Measurements from ENCODE around the gene BATF. TPM values are rescaled to one million over a fixed set of nuclear protein-coding genes. Genes with fewer than 3 reads are reported as not detected.

BATF gene
- total and polyA plus RNA-seq, 2 experiments from 2014 or later, result not detected

DNA sequence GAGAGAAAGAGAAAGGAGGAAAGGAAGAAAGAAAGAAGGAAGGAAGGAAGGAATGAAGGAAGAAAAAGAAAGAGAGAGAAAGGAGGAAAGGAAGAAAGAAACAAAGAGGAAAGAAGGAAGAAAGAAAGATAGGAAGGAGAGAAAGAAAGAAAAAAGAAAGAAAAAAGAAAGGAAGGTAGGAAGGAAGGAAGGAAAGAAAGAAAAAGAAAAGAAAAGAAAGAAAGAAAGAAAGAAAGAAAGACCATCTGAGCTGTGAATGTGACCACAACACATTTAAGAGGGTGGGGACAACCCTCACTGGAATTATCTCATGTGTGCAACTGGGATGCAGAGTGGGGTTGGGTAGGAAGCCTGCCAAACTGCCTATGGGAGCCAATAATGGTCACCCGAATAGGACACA is 36.0 kb upstream of the BATF start:
- no peak overlapping the region; the same call in 2 of the 3 replicates for H3K4me3 Mint-ChIP-seq
- H3F3A ChIP-seq (replicated peaks; ENCODE audit: low read depth), result no peaks in the 10 kb centered on the region
- H3K36me3 ChIP-seq (ENCODE audit: insufficient read depth), result no peaks in the 10 kb centered on the region
- H3K9me2 ChIP-seq (ENCODE audit: insufficient read depth), result no peaks in the 10 kb centered on the region; the same call in 1 of the 2 replicates
- H3K9me3 Mint-ChIP-seq, result peaks cover 4% of the 10 kb centered on the region; the same call in 2 of the 3 replicates
- no peak overlapping the region for H3K4me2 ChIP-seq
- no peaks in the 10 kb centered on the region for H3K4me1 Mint-ChIP-seq
- H3K4me1 ChIP-seq (ENCODE audit: insufficient read depth), result no peaks in the 10 kb centered on the region
- H3K36me3 Mint-ChIP-seq (ENCODE audit: low read depth), result peaks cover 1% of the 10 kb centered on the region; the same call in 1 of the 3 replicates
- no peak overlapping the region for H2AFZ ChIP-seq
- H3K27ac Mint-ChIP-seq, result no peak overlapping the region
- no peaks in the 10 kb centered on the region for H3K27me3 ChIP-seq (ENCODE audit: insufficient read depth)
- no peaks in the 10 kb centered on the region for H3K79me2 ChIP-seq (replicated peaks; ENCODE audit: insufficient read depth)
- no peak for TF ChIP-seq EZH2 (IDR thresholded peaks at IDR 0.05; ENCODE audit: low read depth, unreplicated experiment)
- TF ChIP-seq, protein P1, sequence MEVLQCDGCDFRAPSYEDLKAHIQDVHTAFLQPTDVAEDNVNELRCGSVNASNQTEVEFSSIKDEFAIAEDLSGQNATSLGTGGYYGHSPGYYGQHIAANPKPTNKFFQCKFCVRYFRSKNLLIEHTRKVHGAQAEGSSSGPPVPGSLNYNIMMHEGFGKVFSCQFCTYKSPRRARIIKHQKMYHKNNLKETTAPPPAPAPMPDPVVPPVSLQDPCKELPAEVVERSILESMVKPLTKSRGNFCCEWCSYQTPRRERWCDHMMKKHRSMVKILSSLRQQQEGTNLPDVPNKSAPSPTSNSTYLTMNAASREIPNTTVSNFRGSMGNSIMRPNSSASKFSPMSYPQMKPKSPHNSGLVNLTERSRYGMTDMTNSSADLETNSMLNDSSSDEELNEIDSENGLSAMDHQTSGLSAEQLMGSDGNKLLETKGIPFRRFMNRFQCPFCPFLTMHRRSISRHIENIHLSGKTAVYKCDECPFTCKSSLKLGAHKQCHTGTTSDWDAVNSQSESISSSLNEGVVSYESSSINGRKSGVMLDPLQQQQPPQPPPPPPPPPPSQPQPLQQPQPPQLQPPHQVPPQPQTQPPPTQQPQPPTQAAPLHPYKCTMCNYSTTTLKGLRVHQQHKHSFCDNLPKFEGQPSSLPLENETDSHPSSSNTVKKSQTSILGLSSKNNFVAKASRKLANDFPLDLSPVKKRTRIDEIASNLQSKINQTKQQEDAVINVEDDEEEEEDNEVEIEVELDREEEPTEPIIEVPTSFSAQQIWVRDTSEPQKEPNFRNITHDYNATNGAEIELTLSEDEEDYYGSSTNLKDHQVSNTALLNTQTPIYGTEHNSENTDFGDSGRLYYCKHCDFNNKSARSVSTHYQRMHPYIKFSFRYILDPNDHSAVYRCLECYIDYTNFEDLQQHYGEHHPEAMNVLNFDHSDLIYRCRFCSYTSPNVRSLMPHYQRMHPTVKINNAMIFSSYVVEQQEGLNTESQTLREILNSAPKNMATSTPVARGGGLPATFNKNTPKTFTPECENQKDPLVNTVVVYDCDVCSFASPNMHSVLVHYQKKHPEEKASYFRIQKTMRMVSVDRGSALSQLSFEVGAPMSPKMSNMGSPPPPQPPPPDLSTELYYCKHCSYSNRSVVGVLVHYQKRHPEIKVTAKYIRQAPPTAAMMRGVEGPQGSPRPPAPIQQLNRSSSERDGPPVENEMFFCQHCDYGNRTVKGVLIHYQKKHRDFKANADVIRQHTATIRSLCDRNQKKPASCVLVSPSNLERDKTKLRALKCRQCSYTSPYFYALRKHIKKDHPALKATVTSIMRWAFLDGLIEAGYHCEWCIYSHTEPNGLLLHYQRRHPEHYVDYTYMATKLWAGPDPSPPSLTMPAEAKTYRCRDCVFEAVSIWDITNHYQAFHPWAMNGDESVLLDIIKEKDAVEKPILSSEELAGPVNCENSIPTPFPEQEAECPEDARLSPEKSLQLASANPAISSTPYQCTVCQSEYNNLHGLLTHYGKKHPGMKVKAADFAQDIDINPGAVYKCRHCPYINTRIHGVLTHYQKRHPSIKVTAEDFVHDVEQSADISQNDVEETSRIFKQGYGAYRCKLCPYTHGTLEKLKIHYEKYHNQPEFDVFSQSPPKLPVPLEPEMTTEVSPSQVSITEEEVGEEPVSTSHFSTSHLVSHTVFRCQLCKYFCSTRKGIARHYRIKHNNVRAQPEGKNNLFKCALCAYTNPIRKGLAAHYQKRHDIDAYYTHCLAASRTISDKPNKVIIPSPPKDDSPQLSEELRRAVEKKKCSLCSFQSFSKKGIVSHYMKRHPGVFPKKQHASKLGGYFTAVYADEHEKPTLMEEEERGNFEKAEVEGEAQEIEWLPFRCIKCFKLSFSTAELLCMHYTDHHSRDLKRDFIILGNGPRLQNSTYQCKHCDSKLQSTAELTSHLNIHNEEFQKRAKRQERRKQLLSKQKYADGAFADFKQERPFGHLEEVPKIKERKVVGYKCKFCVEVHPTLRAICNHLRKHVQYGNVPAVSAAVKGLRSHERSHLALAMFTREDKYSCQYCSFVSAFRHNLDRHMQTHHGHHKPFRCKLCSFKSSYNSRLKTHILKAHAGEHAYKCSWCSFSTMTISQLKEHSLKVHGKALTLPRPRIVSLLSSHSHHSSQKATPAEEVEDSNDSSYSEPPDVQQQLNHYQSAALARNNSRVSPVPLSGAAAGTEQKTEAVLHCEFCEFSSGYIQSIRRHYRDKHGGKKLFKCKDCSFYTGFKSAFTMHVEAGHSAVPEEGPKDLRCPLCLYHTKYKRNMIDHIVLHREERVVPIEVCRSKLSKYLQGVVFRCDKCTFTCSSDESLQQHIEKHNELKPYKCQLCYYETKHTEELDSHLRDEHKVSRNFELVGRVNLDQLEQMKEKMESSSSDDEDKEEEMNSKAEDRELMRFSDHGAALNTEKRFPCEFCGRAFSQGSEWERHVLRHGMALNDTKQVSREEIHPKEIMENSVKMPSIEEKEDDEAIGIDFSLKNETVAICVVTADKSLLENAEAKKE (CRISPR knock-in tag; IDR thresholded peaks at IDR 0.05), result no peak
- no peak for TF ChIP-seq EZH2phosphoT487 (IDR thresholded peaks at IDR 0.05; ENCODE audit: unreplicated experiment)
- DNase-seq (ENCODE audit: low spot score) (no peak), ATAC-seq (no peak)
- no peak overlapping the region for H3K4me3 ChIP-seq
- no peak overlapping the region for H3K27ac ChIP-seq (ENCODE audit: low read depth)
- H4K20me1 ChIP-seq (replicated peaks; ENCODE audit: insufficient read depth), result no peaks in the 10 kb centered on the region
- H3K27me3 Mint-ChIP-seq (ENCODE audit: insufficient read depth, low read depth, poor library complexity), result peaks cover 4% of the 10 kb centered on the region

DNA sequence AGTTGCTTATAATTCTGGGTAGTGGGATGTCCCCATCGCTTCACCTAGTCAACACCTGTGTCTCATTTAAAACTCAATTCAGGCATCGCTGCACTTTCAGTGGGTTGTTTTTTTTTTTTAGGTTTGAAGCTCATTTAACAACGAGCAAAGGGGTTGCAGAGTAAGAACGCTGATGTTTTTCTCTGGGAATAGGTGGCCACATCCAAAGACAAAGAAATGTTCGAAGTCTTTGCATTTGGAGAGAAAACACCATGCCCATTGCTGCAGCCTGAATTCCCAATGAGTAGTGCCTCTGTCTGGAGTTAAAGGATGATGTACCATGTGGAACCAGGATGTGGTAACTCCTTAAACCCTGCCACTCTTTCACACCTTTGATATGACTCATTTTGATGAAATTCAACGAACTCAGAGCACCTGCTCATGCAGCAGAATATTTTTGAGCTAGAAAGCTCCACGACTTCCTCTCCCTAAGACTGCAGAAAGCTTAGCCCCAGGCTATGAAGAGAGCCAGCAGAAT is 35.1 kb upstream of the BATF start:
- Mint-ChIP-seq H3K27ac (no peak overlapping the region), H3K4me1 (no peaks in the 10 kb centered on the region), H3K36me3 (ENCODE audit: low read depth) (no peaks in the 10 kb centered on the region), H3K4me3 (no peak overlapping the region), H3K27me3 (ENCODE audit: insufficient read depth, low read depth, poor library complexity) (peaks cover 4% of the 10 kb centered on the region), H3K9me3 (no peaks in the 10 kb centered on the region)
- no peak overlapping the region for H3K4me3 ChIP-seq
- no peaks in the 10 kb centered on the region for H3K79me2 ChIP-seq (replicated peaks; ENCODE audit: insufficient read depth)
- no peaks in the 10 kb centered on the region for H3K27me3 ChIP-seq (ENCODE audit: insufficient read depth)
- H3K36me3 ChIP-seq (ENCODE audit: insufficient read depth), result no peaks in the 10 kb centered on the region
- ATAC-seq (no peak), DNase-seq (ENCODE audit: low spot score) (no peak)
- no peaks in the 10 kb centered on the region for H3F3A ChIP-seq (replicated peaks; ENCODE audit: low read depth)
- H3K4me2 ChIP-seq, result no peak overlapping the region
- H3K9me2 ChIP-seq (ENCODE audit: insufficient read depth), result no peaks in the 10 kb centered on the region; the same call in 1 of the 2 replicates
- H4K20me1 ChIP-seq (replicated peaks; ENCODE audit: insufficient read depth), result no peaks in the 10 kb centered on the region
- TF ChIP-seq NANOG (IDR thresholded peaks at IDR 0.05; ENCODE audit: borderline replicate concordance) (no peak), POLR2AphosphoS5 (IDR thresholded peaks at IDR 0.05; ENCODE audit: low read depth) (no peak), ZNF114 (CRISPR knock-in tag; IDR thresholded peaks at IDR 0.05) (no peak), JUNB (IDR thresholded peaks at IDR 0.05; ENCODE audit: unreplicated experiment) (no peak), ZNF331 (CRISPR knock-in tag; IDR thresholded peaks at IDR 0.05; ENCODE audit: low read depth) (no peak)
- H2AFZ ChIP-seq, result 0 out of 2 replicates have a peak overlapping the region, but pooled peaks have one; percentile 47
- H3K4me1 ChIP-seq (ENCODE audit: insufficient read depth), result no peaks in the 10 kb centered on the region
- H3K27ac ChIP-seq (ENCODE audit: low read depth), result no peak overlapping the region

Data from GM23338 (cell line).